ENCODE results near the gene SSR1.

DNA sequence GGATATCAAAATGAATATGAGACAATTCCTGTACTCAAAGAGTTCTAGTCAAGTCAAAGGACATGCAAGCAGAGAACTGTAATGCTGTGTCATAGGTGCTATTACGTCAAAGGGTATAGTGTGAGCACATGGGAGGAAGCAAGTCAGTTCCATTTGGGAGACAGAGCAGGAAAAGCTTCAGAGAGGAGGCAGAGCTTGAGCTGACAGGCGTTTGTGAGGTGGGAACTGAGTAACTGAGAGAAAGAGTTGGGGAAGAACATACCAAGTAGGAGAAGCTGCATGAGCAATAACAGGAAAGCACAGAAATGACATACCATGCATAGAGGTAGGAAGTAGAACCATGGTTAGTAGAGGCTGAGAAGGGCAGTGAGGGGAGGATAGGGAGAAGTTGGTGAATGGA lies 15.2 kb upstream of the SSR1 start:
- TF ChIP-seq, protein P1, sequence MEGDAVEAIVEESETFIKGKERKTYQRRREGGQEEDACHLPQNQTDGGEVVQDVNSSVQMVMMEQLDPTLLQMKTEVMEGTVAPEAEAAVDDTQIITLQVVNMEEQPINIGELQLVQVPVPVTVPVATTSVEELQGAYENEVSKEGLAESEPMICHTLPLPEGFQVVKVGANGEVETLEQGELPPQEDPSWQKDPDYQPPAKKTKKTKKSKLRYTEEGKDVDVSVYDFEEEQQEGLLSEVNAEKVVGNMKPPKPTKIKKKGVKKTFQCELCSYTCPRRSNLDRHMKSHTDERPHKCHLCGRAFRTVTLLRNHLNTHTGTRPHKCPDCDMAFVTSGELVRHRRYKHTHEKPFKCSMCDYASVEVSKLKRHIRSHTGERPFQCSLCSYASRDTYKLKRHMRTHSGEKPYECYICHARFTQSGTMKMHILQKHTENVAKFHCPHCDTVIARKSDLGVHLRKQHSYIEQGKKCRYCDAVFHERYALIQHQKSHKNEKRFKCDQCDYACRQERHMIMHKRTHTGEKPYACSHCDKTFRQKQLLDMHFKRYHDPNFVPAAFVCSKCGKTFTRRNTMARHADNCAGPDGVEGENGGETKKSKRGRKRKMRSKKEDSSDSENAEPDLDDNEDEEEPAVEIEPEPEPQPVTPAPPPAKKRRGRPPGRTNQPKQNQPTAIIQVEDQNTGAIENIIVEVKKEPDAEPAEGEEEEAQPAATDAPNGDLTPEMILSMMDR (conservative IDR thresholded peaks at IDR 0.05 in 1 of 2, IDR thresholded peaks at IDR 0.05 in 1 of 2; ENCODE audit: extremely low read depth in 1 of 2, insufficient read depth in 1 of 2, low read depth in 1 of 2, low read length in 2 of 2): no peak
- TF ChIP-seq EZH2 (IDR thresholded peaks at IDR 0.05; ENCODE audit: borderline replicate concordance, low read length): no peak

All from mammary epithelial cell (primary cell).